GM12878 (cell line): ENCODE results near the gene GORASP2. TPM values are rescaled to one million over a fixed set of nuclear protein-coding genes. Genes with fewer than 3 reads are reported as not detected.

Experiments
- ATAC-seq: fragments of 200-7000 bp; cut with Tn5 transposase; 3 replicates; pipeline ENCODE4 v1.9.1; 2020; ENCODE audit warnings: mild to moderate bottlenecking, moderate library complexity
- BruUV-seq: library from RNA; stranded (reverse); fragments of 400-500 nt; replicated peaks from 2 replicates; lab custom pipeline; 2021; lab: Mats Ljungman, UMichigan
- CTCF ChIA-PET: fragments of 300-600 bp; sonication (Branson Sonifier 250); formaldehyde crosslinking; extraction: SDS; loops from one replicate; lab custom pipeline; 2021; ENCODE audit warnings: inconsistent platforms; lab: Yijun Ruan, JAX
- POLR2A ChIA-PET: fragments of 350-600 bp; formaldehyde crosslinking; extraction: SDS; loops from one replicate; lab custom pipeline; 2021; ENCODE audit warnings: inconsistent platforms; lab: Charles Lee
- RAD21 ChIA-PET: fragments of 300-600 bp; sonication (Branson Sonifier 250); formaldehyde crosslinking; loops from one replicate; lab custom pipeline; 2023; ENCODE audit warnings: antibody characterized with exemption; ENCODE audit not compliant: unreplicated experiment; lab: Charles Lee
- SMC1A ChIA-PET: fragments of 300-600 bp; sonication (Branson Sonifier 250); formaldehyde crosslinking; loops from one replicate; lab custom pipeline; 2023; ENCODE audit not compliant: unreplicated experiment, uncharacterized antibody; lab: Charles Lee
- DNase-seq: peaks from one replicate; pipeline ENCODE4 v3.0.0-alpha.2; 2011; ENCODE audit warnings: low read depth, low spot score
- FAIRE-seq: peaks from 3 replicates; lab custom pipeline; 2011; peaks lifted over from hg19 to GRCh38; lab: Jason Lieb, UNC
- H2AFZ ChIP-seq: 2 replicates; pipeline ENCODE4 v1.6.0; 2011; ENCODE audit warnings: low read depth, low read length, control low read depth; ENCODE audit not compliant: control insufficient read depth
- H3K27ac ChIP-seq: 2 replicates; pipeline ENCODE4 v1.5.1; 2011; ENCODE audit warnings: control low read depth; ENCODE audit not compliant: control insufficient read depth, insufficient read depth
- H3K27me3 ChIP-seq, 2 experiments: replicated peaks in 1 of 2; 2 replicates each; pipeline versions ENCODE4 v1.6.0 to v1.6.1; 2011; ENCODE audit warnings: low read length in 1 of 2; ENCODE audit not compliant: control insufficient read depth in 2 of 2, insufficient read depth in 2 of 2
- H3K36me3 ChIP-seq, 2 experiments: 2 replicates each; pipeline ENCODE4 v1.5.1; 2011; ENCODE audit warnings: low read length in 1 of 2; ENCODE audit not compliant: control insufficient read depth in 2 of 2, insufficient read depth in 2 of 2
- H3K4me1 ChIP-seq: 2 replicates; pipeline ENCODE4 v1.6.1; 2011; ENCODE audit warnings: mild to moderate bottlenecking, low read length, moderate library complexity, mixed read lengths; ENCODE audit not compliant: control insufficient read depth, insufficient read depth
- H3K4me2 ChIP-seq: 2 replicates; pipeline ENCODE4 v1.6.0; 2011; ENCODE audit warnings: control low read depth; ENCODE audit not compliant: control insufficient read depth, insufficient read depth
- H3K4me3 ChIP-seq: fragments of 200-600 bp; sonication (generic); 2 replicates; pipeline ENCODE4 v1.5.1; 2016
- H3K79me2 ChIP-seq: 2 replicates; pipeline ENCODE4 v1.6.0; 2011; ENCODE audit warnings: low read length; ENCODE audit not compliant: control insufficient read depth, insufficient read depth
- H3K9ac ChIP-seq: 2 replicates; pipeline ENCODE4 v1.8.0; 2011; ENCODE audit warnings: low read length, control low read depth, mixed read lengths; ENCODE audit not compliant: control insufficient read depth, insufficient read depth
- H3K9me3 ChIP-seq: replicated peaks from 3 replicates; pipeline ENCODE4 v1.5.1; 2011; ENCODE audit warnings: mild to moderate bottlenecking, low read length; ENCODE audit not compliant: control insufficient read depth, insufficient read depth
- H4K20me1 ChIP-seq: 2 replicates; pipeline ENCODE4 v1.6.0; 2011; ENCODE audit not compliant: control insufficient read depth, insufficient read depth
- BCLAF1 ChIP-seq: fragments of 450-650 bp; IDR thresholded peaks from 2 replicates; pipeline ENCODE4 v1.6.1; 2017; ENCODE audit warnings: antibody characterized with exemption, mild to moderate bottlenecking, moderate library complexity
- CHD4 ChIP-seq: fragments of 200-600 bp; sonication (generic); IDR thresholded peaks from 2 replicates; pipeline ENCODE4 v1.6.1; 2016; ENCODE audit warnings: mild to moderate bottlenecking
- CTCF ChIP-seq, 3 experiments: IDR thresholded peaks in 2 of 3; conservative IDR thresholded peaks in 1 of 3; 2 replicates each; pipeline ENCODE4 v1.5.1; 2011; ENCODE audit warnings: low read depth in 3 of 3, low read length in 3 of 3, mild to moderate bottlenecking in 3 of 3, control low read depth in 2 of 3, moderate library complexity in 2 of 3, inconsistent platforms in 1 of 3, mixed read lengths in 1 of 3; ENCODE audit not compliant: control insufficient read depth in 2 of 3, insufficient read depth in 1 of 3; ENCODE audit errors: extremely low read depth in 1 of 3
- ETV6 ChIP-seq, 2 experiments: fragments of 450-650 bp in 1 of 2; IDR thresholded peaks in 1 of 2; conservative IDR thresholded peaks in 1 of 2; 2 replicates each; pipeline ENCODE4 v1.6.1; 2014; ENCODE audit warnings: antibody characterized with exemption in 1 of 2, borderline replicate concordance in 1 of 2, low read depth in 1 of 2, mild to moderate bottlenecking in 1 of 2, moderate library complexity in 1 of 2
- WRNIP1 ChIP-seq: IDR thresholded peaks from 2 replicates; pipeline ENCODE4 v1.6.1; 2011; ENCODE audit warnings: low read depth, low read length, improper control_type of control experiment, borderline replicate concordance
- WGBS: methylation state at CpG from one replicate; pipeline ENCODE4 v1.1.6; 2016; ENCODE audit warnings: low lambda C conversion rate; ENCODE audit not compliant: insufficient replicate concordance, insufficient coverage; ENCODE audit errors: missing lambda C conversion rate; 5-methylcytosine and 5-hydroxymethylcytosine counted together
- in situ Hi-C: fragments of 300-500 bp; cut with MboI; formaldehyde crosslinking; loops from 9 replicates; pipeline ENCODE4 v1.14.3; 2018; ENCODE audit warnings: mixed read lengths
- intact Hi-C: fragments of 100-400 bp; cut with micrococcal nuclease; formaldehyde crosslinking; loops from one replicate; pipeline ENCODE4 v1.14.2; 2022; ENCODE audit not compliant: unreplicated experiment
- polyA plus RNA-seq, 11 experiments: library from polyadenylated mRNA; depleted of rRNA in 4 of 11; unstranded in 6 of 11; stranded (reverse) in 5 of 11; fragments of >200 nt; fragmentation: Nextera tagmentation in 4 of 11; fragmentation: Illumina TruSeq in 1 of 11; extraction: Ambion mirVana in 4 of 11; extraction: Trizol in 1 of 11; gene quantifications; 1 replicate in 1 of 11; 2 replicates in 10 of 11; pipeline versions ENCODE4 v1.2.1 to v1.2.3, GENCODE V29; 2011 to 2016; ENCODE audit warnings: inconsistent platforms in 2 of 11, missing spikeins in 2 of 11, low read depth in 1 of 11
- total RNA-seq, 4 experiments: library from RNA; depleted of rRNA in 3 of 4; stranded (reverse); fragments of >200 nt in 3 of 4; fragmentation: Illumina TruSeq in 1 of 4; extraction: Trizol in 1 of 4; gene quantifications; 2 replicates each; pipeline versions ENCODE4 v1.2.1 to v1.2.3, GENCODE V29; 2013 to 2021
- TF ChIP-seq, protein P1 (sequence below): fragments of 450-650 bp; formaldehyde crosslinking; IDR thresholded peaks from 2 replicates; pipeline ENCODE4 v1.4.0; 2022; ENCODE audit warnings: mild to moderate bottlenecking, moderate library complexity

The GORASP2 gene
- total and polyA plus RNA-seq, 10 of the 15 experiments (the other 5 are each of a cell fraction or from before 2014, with no cell fraction given), result 26.3 to 169 (median 103) TPM

GRCh38 chr2:170974304-170974993 is 45.4 kb downstream of the GORASP2 start (continued):
- no peak for TF ChIP-seq BCLAF1
- no peak for TF ChIP-seq CHD4
- no peak for TF ChIP-seq ETV6 (conservative IDR thresholded peaks at IDR 0.05 in 1 of 2, IDR thresholded peaks at IDR 0.05 in 1 of 2; ENCODE audit: borderline replicate concordance in 1 of 2, low read depth in 1 of 2)
- TF ChIP-seq WRNIP1, result no peak
- TF ChIP-seq, all 136 proteins: peak for 0

- no peak for FAIRE-seq
- Histone ChIP-seq H3K36me3 (no peaks in the 10 kb centered on the region), H4K20me1 (no peaks in the 10 kb centered on the region), H3K4me2 (no peak overlapping the region), H3K4me3 (no peak overlapping the region), H3K4me1 (peaks cover 10% of the 10 kb centered on the region), H3K9me3 (no peaks in the 10 kb centered on the region), H2AFZ (no peak overlapping the region), H3K27me3 (no peaks in the 10 kb centered on the region), H3K79me2 (no peaks in the 10 kb centered on the region; the same call in 1 of the 2 replicates), H3K9ac (no peak overlapping the region), H3K27ac (no peak overlapping the region)
- in situ Hi-C loops, result loop anchor here (10.0 kb wide), 1 partner anchor 1129 kb away; the partner anchor contains the start of gene DLX2
- WGBS, result 52% methylated on average over 17 of the region's 17 CpGs
- RAD21 ChIA-PET, result interaction anchor here (1.0 to 3.8 kb wide), 2 partner anchors 440 to 472 kb away, joined by 4 to 28 read pairs; no protein-coding TSS in a partner anchor
- no TSS peak for BruUV-seq
- intact Hi-C loops, result no loop called here
- CTCF ChIA-PET, result interaction anchor here (0.6 to 2.1 kb wide), 11 partner anchors 9 to 598 kb away, joined by 3 to 8 read pairs (median 3); no protein-coding TSS in a partner anchor
- no peak for ATAC-seq
- SMC1A ChIA-PET, result interaction anchor here (1.0 to 2.0 kb wide), 6 partner anchors 9 to 598 kb away, joined by 3 to 13 read pairs (median 4); no protein-coding TSS in a partner anchor
- POLR2A ChIA-PET, result interaction anchor here (1.0 kb wide), 1 partner anchor 14 kb away, joined by 3 read pairs; no protein-coding TSS in a partner anchor
- DNase-seq, result no peak
- no peak for TF ChIP-seq CTCF (IDR thresholded peaks at IDR 0.05 in 2 of 3, conservative IDR thresholded peaks at IDR 0.05 in 1 of 3; ENCODE audit: control insufficient read depth in 2 of 3, extremely low read depth in 1 of 3, insufficient read depth in 1 of 3, low read depth in 3 of 3, low read length in 3 of 3)
- TF ChIP-seq, protein P1, sequence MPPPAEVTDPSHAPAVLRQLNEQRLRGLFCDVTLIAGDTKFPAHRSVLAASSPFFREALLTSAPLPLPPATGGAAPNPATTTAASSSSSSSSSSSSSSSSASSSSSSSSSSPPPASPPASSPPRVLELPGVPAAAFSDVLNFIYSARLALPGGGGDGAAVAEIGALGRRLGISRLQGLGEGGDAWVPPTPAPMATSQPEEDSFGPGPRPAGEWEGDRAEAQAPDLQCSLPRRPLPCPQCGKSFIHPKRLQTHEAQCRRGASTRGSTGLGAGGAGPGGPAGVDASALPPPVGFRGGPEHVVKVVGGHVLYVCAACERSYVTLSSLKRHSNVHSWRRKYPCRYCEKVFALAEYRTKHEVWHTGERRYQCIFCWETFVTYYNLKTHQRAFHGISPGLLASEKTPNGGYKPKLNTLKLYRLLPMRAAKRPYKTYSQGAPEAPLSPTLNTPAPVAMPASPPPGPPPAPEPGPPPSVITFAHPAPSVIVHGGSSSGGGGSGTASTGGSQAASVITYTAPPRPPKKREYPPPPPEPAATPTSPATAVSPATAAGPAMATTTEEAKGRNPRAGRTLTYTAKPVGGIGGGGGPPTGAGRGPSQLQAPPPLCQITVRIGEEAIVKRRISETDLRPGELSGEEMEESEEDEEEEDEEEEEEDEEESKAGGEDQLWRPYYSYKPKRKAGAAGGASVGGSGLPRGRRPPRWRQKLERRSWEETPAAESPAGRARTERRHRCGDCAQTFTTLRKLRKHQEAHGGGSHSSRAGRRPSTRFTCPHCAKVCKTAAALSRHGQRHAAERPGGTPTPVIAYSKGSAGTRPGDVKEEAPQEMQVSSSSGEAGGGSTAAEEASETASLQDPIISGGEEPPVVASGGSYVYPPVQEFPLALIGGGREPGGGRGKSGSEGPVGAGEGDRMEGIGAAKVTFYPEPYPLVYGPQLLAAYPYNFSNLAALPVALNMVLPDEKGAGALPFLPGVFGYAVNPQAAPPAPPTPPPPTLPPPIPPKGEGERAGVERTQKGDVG (CRISPR knock-in tag), result no peak
Observed at GRCh38 chr2:170975127-170975942, 46.3 kb downstream of the GORASP2 start.
